NCI-H1417 (cell line): ENCODE results near the gene KLK2.
A peak's percentile ranks its signal among the peaks of the same experiment; 100 is the strongest.

Experiments
- DNase-seq, 3 experiments: peaks; one replicate each; lab custom pipeline; 2025; lab: John Stamatoyannopoulos, UW

The KLK2 gene

GRCh38 chr19:50873056-50873455 lies at the start of gene KLK2:
Gene KLK2, plus strand, starts transcription at chr19:50873439. Its CDS starts 35 bp downstream, at chr19:50873474.
- no peak for DNase-seq

GRCh38 chr19:50826492-50827240 lies 46.6 kb upstream of the KLK2 start:
- DNase-seq = no peak

- no peak for DNase-seq
Observed at GRCh38 chr19:50827476-50827875, 45.8 kb upstream of the KLK2 start.

- no peak for DNase-seq
Observed at GRCh38 chr19:50829801-50830200, 43.4 kb upstream of the KLK2 start.

- peak in 1 of 3 experiments; percentile 23 for DNase-seq
Observed at GRCh38 chr19:50830266-50831025, 42.8 kb upstream of the KLK2 start.

- no peak for DNase-seq
Observed at GRCh38 chr19:50831026-50831396, 42.2 kb upstream of the KLK2 start.

GRCh38 chr19:50832666-50833065 lies 40.6 kb upstream of the KLK2 start:
- DNase-seq = no peak

- DNase-seq = no peak
Observed at GRCh38 chr19:50833117-50833801, 40.0 kb upstream of the KLK2 start, which contains the start of gene KLK15. Gene KLK15, minus strand, starts transcription at chr19:50833574. Its CDS starts 2,082 bp downstream, at chr19:50831492.

- no peak for DNase-seq
Observed at GRCh38 chr19:50833802-50834167, 39.5 kb upstream of the KLK2 start.

GRCh38 chr19:50835103-50835784 lies 38.0 kb upstream of the KLK2 start:
- DNase-seq = peak; percentile 28 to 80 (median 66)

- peak; percentile 81 to 85 (median 83) for DNase-seq
Observed at GRCh38 chr19:50835785-50836542, 37.3 kb upstream of the KLK2 start.

- DNase-seq = no peak
Observed at GRCh38 chr19:50836543-50837195, 36.6 kb upstream of the KLK2 start.

- no peak for DNase-seq
Observed at GRCh38 chr19:50837300-50837699, 35.9 kb upstream of the KLK2 start.

GRCh38 chr19:50838239-50838638 lies 35.0 kb upstream of the KLK2 start:
- no peak for DNase-seq

- DNase-seq = no peak
Observed at GRCh38 chr19:50839712-50840655, 33.3 kb upstream of the KLK2 start.

GRCh38 chr19:50842130-50842529 lies 31.1 kb upstream of the KLK2 start:
- no peak for DNase-seq

- DNase-seq = no peak
Observed at GRCh38 chr19:50843205-50843604, 30.0 kb upstream of the KLK2 start.

- peak in 1 of 3 experiments; percentile 87 for DNase-seq
Observed at GRCh38 chr19:50843701-50844221, 29.5 kb upstream of the KLK2 start.

- DNase-seq = peak in 2 of 3 experiments; percentile 89 to 95
Observed at GRCh38 chr19:50844296-50844935, 28.8 kb upstream of the KLK2 start.
